WTC11 (cell line): Measurements from ENCODE around the gene GASK1A. TPM values are rescaled to one million over a fixed set of nuclear protein-coding genes. Genes with fewer than 3 reads are reported as not detected.

ENCODE experiments used
- ATAC-seq: fragments of 200-7000 bp; cut with Tn5 transposase; 2 replicates; pipeline ENCODE4 v1.10.0; 2021; ENCODE audit warnings: mild to moderate bottlenecking, moderate library complexity
- CTCF ChIA-PET: fragments of 300-600 bp; sonication (Branson Sonifier 250); formaldehyde crosslinking; loops from one replicate; lab custom pipeline; 2021; ENCODE audit warnings: antibody characterized with exemption; lab: Charles Lee
- POLR2A ChIA-PET: fragments of 350-600 bp; sonication (Branson Sonifier 250); formaldehyde crosslinking; loops from one replicate; lab custom pipeline; 2021; ENCODE audit warnings: antibody characterized with exemption; lab: Charles Lee
- DNase-seq: peaks from one replicate; pipeline ENCODE4 v3.0.0; 2021; ENCODE audit warnings: low spot score
- H3K27ac Mint-ChIP-seq: 2 replicates; pipeline ENCODE4 v1.8.0; 2021; ENCODE audit warnings: mixed read lengths
- H3K27me3 Mint-ChIP-seq: 2 replicates; pipeline ENCODE4 v1.8.0; 2021; ENCODE audit warnings: low read depth, mild to moderate bottlenecking, moderate library complexity, mixed read lengths
- H3K36me3 Mint-ChIP-seq: 2 replicates; pipeline ENCODE4 v1.8.0; 2021; ENCODE audit warnings: mixed read lengths
- H3K4me1 Mint-ChIP-seq: 2 replicates; pipeline ENCODE4 v1.8.0; 2022; ENCODE audit warnings: mixed read lengths
- H3K4me3 Mint-ChIP-seq: 2 replicates; pipeline ENCODE4 v1.8.0; 2021; ENCODE audit warnings: mild to moderate bottlenecking, moderate library complexity, mixed read lengths
- H3K9me3 Mint-ChIP-seq: 2 replicates; pipeline ENCODE4 v1.8.0; 2021; ENCODE audit warnings: mixed read lengths
- CREB1 ChIP-seq: sonication (generic); formaldehyde crosslinking; IDR thresholded peaks from 2 replicates; pipeline ENCODE4 v1.8.0; 2023; ENCODE audit warnings: mild to moderate bottlenecking, missing genetic modification reagents
- EMX1 ChIP-seq: fragments of 250-450 bp; sonication (Bioruptor Pico); IDR thresholded peaks from 2 replicates; pipeline ENCODE4 v1.8.0; 2021; ENCODE audit warnings: mild to moderate bottlenecking
- ERG ChIP-seq: fragments of 250-450 bp; sonication (Bioruptor Pico); IDR thresholded peaks from 2 replicates; pipeline ENCODE4 v1.8.0; 2021; ENCODE audit warnings: mild to moderate bottlenecking
- FOXK1 ChIP-seq: sonication (generic); formaldehyde crosslinking; IDR thresholded peaks from 2 replicates; pipeline ENCODE4 v1.8.0; 2022; ENCODE audit warnings: mild to moderate bottlenecking, moderate library complexity, missing genetic modification reagents
- SMAD3 ChIP-seq: sonication (generic); formaldehyde crosslinking; IDR thresholded peaks from 2 replicates; pipeline ENCODE4 v1.8.0; 2022; ENCODE audit warnings: missing genetic modification reagents, mild to moderate bottlenecking, borderline replicate concordance
- SOX15 ChIP-seq: fragments of 250-450 bp; sonication (Bioruptor Pico); IDR thresholded peaks from 2 replicates; pipeline ENCODE4 v1.9.0; 2021; ENCODE audit warnings: mild to moderate bottlenecking
- SP1 ChIP-seq: sonication (generic); formaldehyde crosslinking; conservative IDR thresholded peaks from 2 replicates; pipeline ENCODE4 v1.8.1; 2022; ENCODE audit warnings: missing genetic modification reagents
- TCF7 ChIP-seq: sonication (generic); formaldehyde crosslinking; IDR thresholded peaks from 2 replicates; pipeline ENCODE4 v1.8.0; 2022; ENCODE audit warnings: mild to moderate bottlenecking, low read depth, missing genetic modification reagents, moderate library complexity
- TEAD1 ChIP-seq: sonication (generic); formaldehyde crosslinking; IDR thresholded peaks from 2 replicates; pipeline ENCODE4 v1.8.0; 2022; ENCODE audit warnings: mild to moderate bottlenecking, missing genetic modification reagents
- TEAD4 ChIP-seq: sonication (generic); formaldehyde crosslinking; IDR thresholded peaks from 2 replicates; pipeline ENCODE4 v1.8.0; 2022; ENCODE audit warnings: mild to moderate bottlenecking, missing genetic modification reagents
- ZBTB43 ChIP-seq: sonication (generic); formaldehyde crosslinking; IDR thresholded peaks from 2 replicates; pipeline ENCODE4 v1.8.1; 2023; ENCODE audit warnings: mild to moderate bottlenecking, missing genetic modification reagents
- ZNF219 ChIP-seq: sonication (generic); formaldehyde crosslinking; IDR thresholded peaks from 2 replicates; pipeline ENCODE4 v1.8.0; 2023; ENCODE audit warnings: missing genetic modification reagents, mild to moderate bottlenecking, borderline replicate concordance
- ZNF232 ChIP-seq: sonication (generic); formaldehyde crosslinking; IDR thresholded peaks from 2 replicates; pipeline ENCODE4 v1.8.0; 2022; ENCODE audit warnings: mild to moderate bottlenecking, missing genetic modification reagents
- ZNF512 ChIP-seq: sonication (generic); formaldehyde crosslinking; IDR thresholded peaks from 2 replicates; pipeline ENCODE4 v1.8.1; 2022; ENCODE audit warnings: missing genetic modification reagents, borderline replicate concordance
- total RNA-seq: library from RNA; stranded (reverse); gene quantifications from 3 replicates; pipeline ENCODE4 v1.2.3, GENCODE V29; 2021
- TF ChIP-seq, protein P1 (sequence below): sonication (generic); formaldehyde crosslinking; IDR thresholded peaks from 2 replicates; pipeline ENCODE4 v1.8.0; 2022; ENCODE audit warnings: missing genetic modification reagents
- TF ChIP-seq, protein P2 (sequence below): fragments of 250-450 bp; sonication (Bioruptor Pico); IDR thresholded peaks from 2 replicates; pipeline ENCODE4 v1.9.0; 2021; ENCODE audit warnings: mild to moderate bottlenecking

Gene GASK1A
- total RNA-seq, 1 experiment from 2014 or later: 9.6 TPM

GRCh38 chr3:43028001-43028400, 48.9 kb downstream of the GASK1A start:
- Mint-ChIP-seq H3K36me3 (no peaks in the 10 kb centered on the region), H3K4me3 (no peak overlapping the region), H3K9me3 (peaks cover 9% of the 10 kb centered on the region), H3K27ac (no peak overlapping the region), H3K27me3 (no peaks in the 10 kb centered on the region), H3K4me1 (peaks cover 28% of the 10 kb centered on the region)
- POLR2A ChIA-PET: no interaction called here
- ATAC-seq (no peak), DNase-seq (no peak)
- TF ChIP-seq CREB1 (no peak), ZNF219 (CRISPR knock-in tag) (no peak), SP1 (no peak), TEAD1 (CRISPR knock-in tag) (no peak), SOX15 (CRISPR knock-in tag) (no peak), ZNF232 (CRISPR knock-in tag) (no peak), ZNF512 (no peak), TEAD4 (CRISPR knock-in tag) (no peak), EMX1 (CRISPR knock-in tag) (no peak), TCF7 (no peak), SMAD3 (CRISPR knock-in tag) (no peak), FOXK1 (CRISPR knock-in tag) (no peak), ZBTB43 (CRISPR knock-in tag) (no peak), ERG (CRISPR knock-in tag) (no peak)
- TF ChIP-seq, protein P1, sequence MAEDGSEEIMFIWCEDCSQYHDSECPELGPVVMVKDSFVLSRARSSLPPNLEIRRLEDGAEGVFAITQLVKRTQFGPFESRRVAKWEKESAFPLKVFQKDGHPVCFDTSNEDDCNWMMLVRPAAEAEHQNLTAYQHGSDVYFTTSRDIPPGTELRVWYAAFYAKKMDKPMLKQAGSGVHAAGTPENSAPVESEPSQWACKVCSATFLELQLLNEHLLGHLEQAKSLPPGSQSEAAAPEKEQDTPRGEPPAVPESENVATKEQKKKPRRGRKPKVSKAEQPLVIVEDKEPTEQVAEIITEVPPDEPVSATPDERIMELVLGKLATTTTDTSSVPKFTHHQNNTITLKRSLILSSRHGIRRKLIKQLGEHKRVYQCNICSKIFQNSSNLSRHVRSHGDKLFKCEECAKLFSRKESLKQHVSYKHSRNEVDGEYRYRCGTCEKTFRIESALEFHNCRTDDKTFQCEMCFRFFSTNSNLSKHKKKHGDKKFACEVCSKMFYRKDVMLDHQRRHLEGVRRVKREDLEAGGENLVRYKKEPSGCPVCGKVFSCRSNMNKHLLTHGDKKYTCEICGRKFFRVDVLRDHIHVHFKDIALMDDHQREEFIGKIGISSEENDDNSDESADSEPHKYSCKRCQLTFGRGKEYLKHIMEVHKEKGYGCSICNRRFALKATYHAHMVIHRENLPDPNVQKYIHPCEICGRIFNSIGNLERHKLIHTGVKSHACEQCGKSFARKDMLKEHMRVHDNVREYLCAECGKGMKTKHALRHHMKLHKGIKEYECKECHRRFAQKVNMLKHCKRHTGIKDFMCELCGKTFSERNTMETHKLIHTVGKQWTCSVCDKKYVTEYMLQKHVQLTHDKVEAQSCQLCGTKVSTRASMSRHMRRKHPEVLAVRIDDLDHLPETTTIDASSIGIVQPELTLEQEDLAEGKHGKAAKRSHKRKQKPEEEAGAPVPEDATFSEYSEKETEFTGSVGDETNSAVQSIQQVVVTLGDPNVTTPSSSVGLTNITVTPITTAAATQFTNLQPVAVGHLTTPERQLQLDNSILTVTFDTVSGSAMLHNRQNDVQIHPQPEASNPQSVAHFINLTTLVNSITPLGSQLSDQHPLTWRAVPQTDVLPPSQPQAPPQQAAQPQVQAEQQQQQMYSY (CRISPR knock-in tag): no peak
- TF ChIP-seq, protein P2, sequence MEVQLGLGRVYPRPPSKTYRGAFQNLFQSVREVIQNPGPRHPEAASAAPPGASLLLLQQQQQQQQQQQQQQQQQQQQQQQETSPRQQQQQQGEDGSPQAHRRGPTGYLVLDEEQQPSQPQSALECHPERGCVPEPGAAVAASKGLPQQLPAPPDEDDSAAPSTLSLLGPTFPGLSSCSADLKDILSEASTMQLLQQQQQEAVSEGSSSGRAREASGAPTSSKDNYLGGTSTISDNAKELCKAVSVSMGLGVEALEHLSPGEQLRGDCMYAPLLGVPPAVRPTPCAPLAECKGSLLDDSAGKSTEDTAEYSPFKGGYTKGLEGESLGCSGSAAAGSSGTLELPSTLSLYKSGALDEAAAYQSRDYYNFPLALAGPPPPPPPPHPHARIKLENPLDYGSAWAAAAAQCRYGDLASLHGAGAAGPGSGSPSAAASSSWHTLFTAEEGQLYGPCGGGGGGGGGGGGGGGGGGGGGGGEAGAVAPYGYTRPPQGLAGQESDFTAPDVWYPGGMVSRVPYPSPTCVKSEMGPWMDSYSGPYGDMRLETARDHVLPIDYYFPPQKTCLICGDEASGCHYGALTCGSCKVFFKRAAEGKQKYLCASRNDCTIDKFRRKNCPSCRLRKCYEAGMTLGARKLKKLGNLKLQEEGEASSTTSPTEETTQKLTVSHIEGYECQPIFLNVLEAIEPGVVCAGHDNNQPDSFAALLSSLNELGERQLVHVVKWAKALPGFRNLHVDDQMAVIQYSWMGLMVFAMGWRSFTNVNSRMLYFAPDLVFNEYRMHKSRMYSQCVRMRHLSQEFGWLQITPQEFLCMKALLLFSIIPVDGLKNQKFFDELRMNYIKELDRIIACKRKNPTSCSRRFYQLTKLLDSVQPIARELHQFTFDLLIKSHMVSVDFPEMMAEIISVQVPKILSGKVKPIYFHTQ: no peak
- CTCF ChIA-PET: interaction anchor here (1.2 kb wide), 1 partner anchor 44 kb away, joined by 5 read pairs; no protein-coding TSS in a partner anchor
